ENCODE measurements around the gene BEST2. TPM values are rescaled to one million over a fixed set of nuclear protein-coding genes. Genes with fewer than 3 reads are reported as not detected.
"Not testable (repeated sequence)": the region's sequence is repeated elsewhere in the genome, so short reads cannot be mapped to it uniquely, and the experiment has no call there.

Gene BEST2
- total RNA-seq, 4 donors from 2014 or later = not detected

DNA sequence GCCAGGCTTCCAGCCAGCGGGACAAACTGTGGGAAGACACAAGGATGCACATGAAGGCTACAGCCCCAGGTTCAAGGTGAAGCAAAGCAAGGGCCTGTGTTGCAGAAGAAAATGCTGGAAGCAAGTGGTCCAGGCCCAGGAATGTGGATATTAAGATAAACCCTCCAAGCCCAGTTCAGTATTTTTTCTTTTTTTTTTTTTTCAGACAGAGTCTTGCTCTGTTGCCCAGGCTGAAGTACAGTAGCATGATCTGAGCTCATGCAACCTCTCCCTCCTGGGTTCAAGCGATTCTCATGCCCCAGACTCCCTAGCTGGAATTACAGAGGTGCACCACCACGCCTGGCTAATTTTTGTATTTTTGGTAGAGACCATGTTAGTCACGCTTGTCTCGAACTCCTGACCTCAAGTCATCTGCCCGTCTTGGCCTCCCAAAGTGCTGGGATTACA is 45.6 kb downstream of the BEST2 start:
- Histone ChIP-seq H3K36me3 (peaks cover 0 to 40% of the 10 kb centered on the region in 2 donors), H3K9me3 (no peaks in the 10 kb centered on the region), H3K27me3 (no peaks in the 10 kb centered on the region), H3K27ac (peak overlapping the region in 3 of 4 donors; percentile 40 to 100 (median 65)), H3K4me3 (no peak overlapping the region), H3K4me1 (peaks cover 0 to 61% (median 16%) of the 10 kb centered on the region in 3 donors)
- WGBS, 2 donors (ENCODE audit: low coverage in 1 of 2) = 81 to 90% methylated on average over 4 to 6 of the region's 6 CpGs
- no peak for ATAC-seq
- TF ChIP-seq POLR2A (IDR thresholded peaks at IDR 0.05) = no peak
- TF ChIP-seq POLR2AphosphoS5 (IDR thresholded peaks at IDR 0.05) = no peak
- no peak for TF ChIP-seq EP300 (IDR thresholded peaks at IDR 0.05)
- TF ChIP-seq, protein P1, sequence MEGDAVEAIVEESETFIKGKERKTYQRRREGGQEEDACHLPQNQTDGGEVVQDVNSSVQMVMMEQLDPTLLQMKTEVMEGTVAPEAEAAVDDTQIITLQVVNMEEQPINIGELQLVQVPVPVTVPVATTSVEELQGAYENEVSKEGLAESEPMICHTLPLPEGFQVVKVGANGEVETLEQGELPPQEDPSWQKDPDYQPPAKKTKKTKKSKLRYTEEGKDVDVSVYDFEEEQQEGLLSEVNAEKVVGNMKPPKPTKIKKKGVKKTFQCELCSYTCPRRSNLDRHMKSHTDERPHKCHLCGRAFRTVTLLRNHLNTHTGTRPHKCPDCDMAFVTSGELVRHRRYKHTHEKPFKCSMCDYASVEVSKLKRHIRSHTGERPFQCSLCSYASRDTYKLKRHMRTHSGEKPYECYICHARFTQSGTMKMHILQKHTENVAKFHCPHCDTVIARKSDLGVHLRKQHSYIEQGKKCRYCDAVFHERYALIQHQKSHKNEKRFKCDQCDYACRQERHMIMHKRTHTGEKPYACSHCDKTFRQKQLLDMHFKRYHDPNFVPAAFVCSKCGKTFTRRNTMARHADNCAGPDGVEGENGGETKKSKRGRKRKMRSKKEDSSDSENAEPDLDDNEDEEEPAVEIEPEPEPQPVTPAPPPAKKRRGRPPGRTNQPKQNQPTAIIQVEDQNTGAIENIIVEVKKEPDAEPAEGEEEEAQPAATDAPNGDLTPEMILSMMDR (IDR thresholded peaks at IDR 0.05) = no peak

- Histone ChIP-seq H3K4me1 (peaks cover 0 to 66% (median 20%) of the 10 kb centered on the region in 3 donors), H3K36me3 (peaks cover 0 to 40% of the 10 kb centered on the region in 2 donors)
- H3K4me3 ChIP-seq, H3K27me3 ChIP-seq, H3K9me3 ChIP-seq, H3K27ac ChIP-seq, ATAC-seq: not testable (repeated sequence)
- WGBS, 2 donors (ENCODE audit: low coverage in 1 of 2) = 94% methylated on average over 3 to 6 of the region's 7 CpGs
Observed at GRCh38 chr19:12797607-12798006, 46.0 kb downstream of the BEST2 start.

DNA sequence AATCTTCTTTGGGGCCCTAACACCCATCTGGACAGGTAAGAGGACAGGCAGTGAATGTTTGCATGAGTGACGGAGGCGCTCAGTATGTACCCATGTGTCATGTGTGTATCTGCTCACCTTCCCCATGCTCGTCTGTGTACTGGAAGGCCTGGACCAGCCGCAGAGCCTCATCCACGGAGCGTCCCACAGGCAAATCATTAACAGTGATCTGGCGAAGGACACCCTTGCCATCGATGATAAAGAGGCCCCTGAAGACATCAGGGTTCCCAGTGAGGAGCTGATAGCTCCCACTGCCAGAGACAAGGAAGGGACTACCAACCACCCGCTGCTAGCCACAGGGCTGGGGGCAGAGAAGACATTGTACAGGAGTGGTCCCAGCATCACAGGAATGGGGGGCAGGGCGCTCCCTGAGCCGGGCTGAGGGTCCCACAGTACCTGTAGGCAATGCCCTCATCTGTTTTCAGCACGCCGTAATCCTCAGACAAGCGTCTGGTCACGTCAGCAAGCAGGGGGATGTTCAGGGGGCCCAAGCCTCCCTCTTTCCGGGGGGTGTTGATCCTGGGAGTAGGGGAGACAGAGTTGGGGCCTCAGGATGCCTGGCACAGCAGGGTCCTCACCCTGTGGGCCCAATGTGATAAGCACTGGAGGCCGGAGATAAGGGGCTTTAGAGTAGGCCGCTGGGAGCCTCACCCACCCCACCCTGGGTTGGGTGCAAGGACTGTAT is 48.3 kb downstream of the BEST2 start:
- Histone ChIP-seq H3K36me3 (peaks cover 0 to 40% of the 10 kb centered on the region in 2 donors), H3K27me3 (no peaks in the 10 kb centered on the region), H3K27ac (peak overlapping the region in 2 of 4 donors; percentile 86), H3K4me3 (peak overlapping the region in 1 of 2 donors; percentile 88), H3K4me1 (peaks cover 0 to 55% (median 19%) of the 10 kb centered on the region in 3 donors), H3K9me3 (no peaks in the 10 kb centered on the region)
- WGBS, 2 donors (ENCODE audit: low coverage in 1 of 2) = 75 to 91% methylated on average over 4 to 7 of the region's 18 CpGs
- TF ChIP-seq, protein P1 (IDR thresholded peaks at IDR 0.05) = no peak
- TF ChIP-seq POLR2A (IDR thresholded peaks at IDR 0.05) (no peak), POLR2AphosphoS5 (IDR thresholded peaks at IDR 0.05) (no peak), EP300 (IDR thresholded peaks at IDR 0.05) (no peak)
- ATAC-seq = no peak

- Histone ChIP-seq H3K27ac (peak overlapping the region in 3 of 4 donors; percentile 86 to 89 (median 86)), H3K9me3 (no peaks in the 10 kb centered on the region), H3K27me3 (no peaks in the 10 kb centered on the region), H3K36me3 (peaks cover 0 to 40% of the 10 kb centered on the region in 2 donors), H3K4me1 (peaks cover 0 to 50% (median 19%) of the 10 kb centered on the region in 3 donors), H3K4me3 (peak overlapping the region in 1 of 2 donors; percentile 88)
- ATAC-seq = no peak
- TF ChIP-seq EP300 (IDR thresholded peaks at IDR 0.05) = no peak
- no peak for TF ChIP-seq POLR2AphosphoS5 (IDR thresholded peaks at IDR 0.05)
- WGBS, 2 donors (ENCODE audit: low coverage in 1 of 2) = no CpG with 5 or more reads among the region's 1 CpG
Observed at GRCh38 chr19:12800466-12800770, 48.8 kb downstream of the BEST2 start.

GRCh38 chr19:12800923-12801465 is 49.4 kb downstream of the BEST2 start:
- Histone ChIP-seq H3K9me3 (no peaks in the 10 kb centered on the region), H3K27me3 (no peaks in the 10 kb centered on the region), H3K36me3 (peaks cover 0 to 40% of the 10 kb centered on the region in 2 donors), H3K4me1 (peaks cover 0 to 47% (median 17%) of the 10 kb centered on the region in 3 donors), H3K4me3 (peak overlapping the region; percentile 73 to 88), H3K27ac (peak overlapping the region; percentile 60 to 89 (median 86))
- WGBS, 2 donors (ENCODE audit: low coverage in 1 of 2) = 0% methylated on average over 3 of the region's 38 CpGs; no CpG with 5 or more reads in 1 of the 2 donors
- TF ChIP-seq, protein P1 (IDR thresholded peaks at IDR 0.05) = no peak
- TF ChIP-seq POLR2A (IDR thresholded peaks at IDR 0.05) (no peak), EP300 (IDR thresholded peaks at IDR 0.05) (no peak), POLR2AphosphoS5 (IDR thresholded peaks at IDR 0.05) (no peak)
- ATAC-seq = peak; percentile 25
